DOHH2 (cell line): ENCODE results near the gene SP100.

ENCODE experiments used
- EZH2phosphoT487 ChIP-seq: fragments of 200-600 bp; sonication (generic); IDR thresholded peaks from 2 replicates; pipeline ENCODE4 v1.6.1; 2017; ENCODE audit warnings: borderline replicate concordance, mild to moderate bottlenecking, antibody characterized with exemption, low read length, moderate library complexity, mixed read lengths
- TF ChIP-seq, protein P1 (sequence below): fragments of 200-600 bp; sonication (generic); IDR thresholded peaks from one replicate; pipeline ENCODE4 v1.5.1; 2014; ENCODE audit warnings: antibody characterized with exemption, mild to moderate bottlenecking, low read depth, low read length; ENCODE audit not compliant: poor library complexity, severe bottlenecking

DNA sequence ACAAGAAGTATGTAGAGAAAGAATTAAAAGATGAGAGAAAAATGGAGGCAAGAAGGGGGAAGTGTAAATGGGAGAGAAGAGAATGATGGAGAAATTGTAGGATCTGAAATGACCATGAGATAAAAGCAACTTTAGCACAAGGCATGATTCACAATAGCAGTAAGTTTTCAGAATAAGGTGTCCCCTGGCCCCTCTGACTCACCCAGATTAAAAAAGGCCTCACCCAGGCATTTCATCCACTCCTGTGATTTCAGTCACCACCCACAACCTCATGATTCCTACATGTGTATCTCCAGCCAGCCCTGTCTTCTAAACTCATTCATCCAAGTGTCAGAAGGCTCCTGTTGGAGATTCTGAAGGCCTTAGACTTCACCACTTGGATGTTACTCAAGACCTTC is 56.6 kb downstream of the SP100 start:
- TF ChIP-seq, protein P1, sequence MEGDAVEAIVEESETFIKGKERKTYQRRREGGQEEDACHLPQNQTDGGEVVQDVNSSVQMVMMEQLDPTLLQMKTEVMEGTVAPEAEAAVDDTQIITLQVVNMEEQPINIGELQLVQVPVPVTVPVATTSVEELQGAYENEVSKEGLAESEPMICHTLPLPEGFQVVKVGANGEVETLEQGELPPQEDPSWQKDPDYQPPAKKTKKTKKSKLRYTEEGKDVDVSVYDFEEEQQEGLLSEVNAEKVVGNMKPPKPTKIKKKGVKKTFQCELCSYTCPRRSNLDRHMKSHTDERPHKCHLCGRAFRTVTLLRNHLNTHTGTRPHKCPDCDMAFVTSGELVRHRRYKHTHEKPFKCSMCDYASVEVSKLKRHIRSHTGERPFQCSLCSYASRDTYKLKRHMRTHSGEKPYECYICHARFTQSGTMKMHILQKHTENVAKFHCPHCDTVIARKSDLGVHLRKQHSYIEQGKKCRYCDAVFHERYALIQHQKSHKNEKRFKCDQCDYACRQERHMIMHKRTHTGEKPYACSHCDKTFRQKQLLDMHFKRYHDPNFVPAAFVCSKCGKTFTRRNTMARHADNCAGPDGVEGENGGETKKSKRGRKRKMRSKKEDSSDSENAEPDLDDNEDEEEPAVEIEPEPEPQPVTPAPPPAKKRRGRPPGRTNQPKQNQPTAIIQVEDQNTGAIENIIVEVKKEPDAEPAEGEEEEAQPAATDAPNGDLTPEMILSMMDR: no peak
- no peak for TF ChIP-seq EZH2phosphoT487
